HG02884 (cell line): ENCODE measurements around the gene COBL.

Experiments
- ATAC-seq: cut with Tn5 transposase; IDR thresholded peaks from one replicate; pipeline ENCODE4 v1.9.1; 2021; ENCODE audit warnings: mild to moderate bottlenecking, moderate library complexity; ENCODE audit not compliant: unreplicated experiment

Gene COBL

GRCh38 chr7:51328351-51328801 lies 11.8 kb upstream of the COBL start:
- ATAC-seq = no peak

- no peak for ATAC-seq
Observed at GRCh38 chr7:51327287-51327717, 10.7 kb upstream of the COBL start.

- no peak for ATAC-seq
Observed at GRCh38 chr7:51326656-51327286, 10.2 kb upstream of the COBL start.

- no peak for ATAC-seq
Observed at GRCh38 chr7:51325908-51326307, 9.3 kb upstream of the COBL start.

- no peak for ATAC-seq
Observed at GRCh38 chr7:51325261-51325676, 8.7 kb upstream of the COBL start.

GRCh38 chr7:51324206-51324898 lies 7.7 kb upstream of the COBL start:
- ATAC-seq = no peak

- no peak for ATAC-seq
Observed at GRCh38 chr7:51321961-51322515, 5.4 kb upstream of the COBL start.

GRCh38 chr7:51318886-51319579 lies 2.4 kb upstream of the COBL start:
- no peak for ATAC-seq

GRCh38 chr7:51318001-51318400 lies 1.4 kb upstream of the COBL start:
- ATAC-seq = no peak

- ATAC-seq = no peak
Observed at GRCh38 chr7:51317582-51317910, 937 bp upstream of the COBL start.

GRCh38 chr7:51316262-51316665 lies 345 bp downstream of the COBL start:
- no peak for ATAC-seq

- no peak for ATAC-seq
Observed at GRCh38 chr7:51315393-51316261, 982 bp downstream of the COBL start.

GRCh38 chr7:51314726-51315125 lies 1.9 kb downstream of the COBL start:
- ATAC-seq = no peak

- no peak for ATAC-seq
Observed at GRCh38 chr7:51313738-51314425, 2.7 kb downstream of the COBL start.

- ATAC-seq = no peak
Observed at GRCh38 chr7:51312951-51313737, 3.5 kb downstream of the COBL start.

GRCh38 chr7:51311166-51311565 lies 5.4 kb downstream of the COBL start:
- ATAC-seq = no peak

- ATAC-seq = no peak
Observed at GRCh38 chr7:51310131-51310583, 6.5 kb downstream of the COBL start.

- ATAC-seq = no peak
Observed at GRCh38 chr7:51309361-51310130, 7.1 kb downstream of the COBL start.

- no peak for ATAC-seq
Observed at GRCh38 chr7:51308696-51309095, 7.9 kb downstream of the COBL start.
